HEK293 (cell line): ENCODE measurements around the gene PANK3.
"Not testable (repeated sequence)": the region's sequence is repeated elsewhere in the genome, so short reads cannot be mapped to it uniquely, and the experiment has no call there.

ENCODE experiments used
- CTCF ChIA-PET: fragments of 350-600 bp; formaldehyde crosslinking; extraction: SDS; loops from one replicate; lab custom pipeline; 2021; ENCODE audit warnings: antibody characterized with exemption; lab: Yijun Ruan, JAX
- POLR2A ChIA-PET: fragments of 300-600 bp; formaldehyde crosslinking; extraction: SDS; loops from one replicate; lab custom pipeline; 2020; ENCODE audit warnings: antibody characterized with exemption, inconsistent platforms; lab: Yijun Ruan, JAX
- H3K27ac ChIP-seq: fragments of 200-500 bp; sonication (Bioruptor generic); 2 replicates; pipeline ENCODE4 v1.5.1; 2014; ENCODE audit warnings: low read depth, low read length, control low read depth, inconsistent platforms; ENCODE audit errors: extremely low read depth
- H3K36me3 ChIP-seq, 2 experiments: fragments of 200-500 bp in 1 of 2; sonication (Bioruptor generic) in 1 of 2; 1 replicate in 1 of 2; 2 replicates in 1 of 2; pipeline ENCODE4 v1.5.1; 2014 to 2017; ENCODE audit warnings: inconsistent platforms in 2 of 2, low read length in 2 of 2; ENCODE audit not compliant: control insufficient read depth in 2 of 2, insufficient read depth in 1 of 2
- H3K4me1 ChIP-seq: fragments of 200-500 bp; sonication (Bioruptor generic); 2 replicates; pipeline ENCODE4 v1.5.1; 2014; ENCODE audit warnings: mild to moderate bottlenecking, low read length, inconsistent platforms; ENCODE audit not compliant: control insufficient read depth, insufficient read depth
- H3K4me3 ChIP-seq: 2 replicates; pipeline ENCODE4 v1.5.1; 2011; ENCODE audit warnings: low read depth, mild to moderate bottlenecking, control low read depth, low read length, moderate library complexity
- H3K9me3 ChIP-seq: fragments of 200-500 bp; sonication (Bioruptor generic); 2 replicates; pipeline ENCODE4 v1.5.1; 2014; ENCODE audit warnings: low read depth, low read length, inconsistent platforms; ENCODE audit not compliant: control insufficient read depth, insufficient read depth
- ATF2 ChIP-seq: fragments of 450-650 bp; formaldehyde crosslinking; IDR thresholded peaks from 2 replicates; pipeline ENCODE4 v1.5.1; 2016; ENCODE audit warnings: missing biosample characterization, missing genetic modification characterization, low read depth
- BCL11B ChIP-seq: fragments of 450-650 bp; formaldehyde crosslinking; IDR thresholded peaks from 2 replicates; pipeline ENCODE4 v1.5.1; 2016; ENCODE audit warnings: low read depth, missing biosample characterization, missing genetic modification characterization
- EGR2 ChIP-seq: fragments of 450-650 bp; formaldehyde crosslinking; IDR thresholded peaks from 2 replicates; pipeline ENCODE4 v1.5.1; 2016; ENCODE audit warnings: low read depth, missing biosample characterization, missing genetic modification characterization
- GFI1B ChIP-seq: fragments of 450-650 bp; formaldehyde crosslinking; IDR thresholded peaks from 2 replicates; pipeline ENCODE4 v1.5.1; 2016; ENCODE audit warnings: missing biosample characterization, missing genetic modification characterization
- GLIS2 ChIP-seq: fragments of 450-650 bp; formaldehyde crosslinking; IDR thresholded peaks from 2 replicates; pipeline ENCODE4 v1.5.1; 2016; ENCODE audit warnings: missing biosample characterization, missing genetic modification characterization
- KLF10 ChIP-seq: fragments of 450-650 bp; IDR thresholded peaks from 2 replicates; pipeline ENCODE4 v1.5.1; 2018; ENCODE audit warnings: missing biosample characterization, mild to moderate bottlenecking, missing genetic modification characterization
- PBX3 ChIP-seq: sonication (generic); formaldehyde crosslinking; IDR thresholded peaks from 2 replicates; pipeline ENCODE4 v1.8.1; 2022; ENCODE audit warnings: mild to moderate bottlenecking, moderate library complexity, missing genetic modification reagents
- ZBTB1 ChIP-seq: fragments of 450-650 bp; formaldehyde crosslinking; IDR thresholded peaks from 2 replicates; pipeline ENCODE4 v1.5.1; 2016; ENCODE audit warnings: missing biosample characterization, missing genetic modification characterization
- ZBTB10 ChIP-seq: fragments of 450-650 bp; formaldehyde crosslinking; IDR thresholded peaks from 2 replicates; pipeline ENCODE4 v1.5.1; 2016; ENCODE audit warnings: missing biosample characterization, missing genetic modification characterization
- ZFP37 ChIP-seq: fragments of 450-650 bp; formaldehyde crosslinking; IDR thresholded peaks from 2 replicates; pipeline ENCODE4 v1.5.1; 2016; ENCODE audit warnings: missing biosample characterization, missing genetic modification characterization
- ZFP69B ChIP-seq: fragments of 450-650 bp; formaldehyde crosslinking; IDR thresholded peaks from 2 replicates; pipeline ENCODE4 v1.5.1; 2016; ENCODE audit warnings: missing biosample characterization, missing genetic modification characterization
- ZNF132 ChIP-seq: fragments of 450-650 bp; formaldehyde crosslinking; IDR thresholded peaks from 2 replicates; pipeline ENCODE4 v1.5.1; 2017; ENCODE audit warnings: missing biosample characterization, missing genetic modification characterization, borderline replicate concordance
- ZNF146 ChIP-seq: fragments of 450-650 bp; formaldehyde crosslinking; IDR thresholded peaks from 2 replicates; pipeline ENCODE4 v1.5.1; 2016; ENCODE audit warnings: missing biosample characterization, missing genetic modification characterization
- ZNF155 ChIP-seq: fragments of 450-650 bp; formaldehyde crosslinking; IDR thresholded peaks from 2 replicates; pipeline ENCODE4 v1.5.1; 2016; ENCODE audit warnings: missing biosample characterization, missing genetic modification characterization
- ZNF266 ChIP-seq: fragments of 450-650 bp; formaldehyde crosslinking; IDR thresholded peaks from 2 replicates; pipeline ENCODE4 v1.5.1; 2016; ENCODE audit warnings: missing biosample characterization, missing genetic modification characterization, low read depth
- ZNF362 ChIP-seq: fragments of 450-650 bp; formaldehyde crosslinking; IDR thresholded peaks from 2 replicates; pipeline ENCODE4 v1.5.1; 2016; ENCODE audit warnings: missing biosample characterization, missing genetic modification characterization
- ZNF48 ChIP-seq: fragments of 450-650 bp; formaldehyde crosslinking; IDR thresholded peaks from 2 replicates; pipeline ENCODE4 v1.5.1; 2016; ENCODE audit warnings: missing biosample characterization, missing genetic modification characterization
- ZNF549 ChIP-seq: fragments of 450-650 bp; IDR thresholded peaks from 2 replicates; pipeline ENCODE4 v1.5.1; 2018; ENCODE audit warnings: missing biosample characterization, missing genetic modification characterization, mild to moderate bottlenecking, inconsistent platforms, moderate library complexity
- ZNF558 ChIP-seq: fragments of 450-650 bp; formaldehyde crosslinking; IDR thresholded peaks from 2 replicates; pipeline ENCODE4 v1.5.1; 2016; ENCODE audit warnings: missing biosample characterization, missing genetic modification characterization
- ZNF664 ChIP-seq: fragments of 450-650 bp; formaldehyde crosslinking; IDR thresholded peaks from 2 replicates; pipeline ENCODE4 v1.5.1; 2016; ENCODE audit warnings: missing biosample characterization, missing genetic modification characterization
- ZNF701 ChIP-seq: fragments of 450-650 bp; formaldehyde crosslinking; IDR thresholded peaks from 2 replicates; pipeline ENCODE4 v1.5.1; 2016; ENCODE audit warnings: missing biosample characterization, missing genetic modification characterization
- TF ChIP-seq, protein P1 (sequence below): fragments of 450-650 bp; formaldehyde crosslinking; IDR thresholded peaks from 2 replicates; pipeline ENCODE4 v1.5.1; 2016; ENCODE audit warnings: missing biosample characterization, missing genetic modification characterization
- TF ChIP-seq, protein P2 (sequence below): fragments of 450-650 bp; formaldehyde crosslinking; IDR thresholded peaks from 2 replicates; pipeline ENCODE4 v1.5.1; 2017; ENCODE audit warnings: missing biosample characterization, missing genetic modification characterization

The PANK3 gene

GRCh38 chr5:168573663-168574062 is 5.5 kb downstream of the PANK3 start:
- POLR2A ChIA-PET, H3K4me1 ChIP-seq, H3K4me3 ChIP-seq, H3K9me3 ChIP-seq, CTCF ChIA-PET, H3K27ac ChIP-seq: not testable (repeated sequence)
- TF ChIP-seq, protein P1, sequence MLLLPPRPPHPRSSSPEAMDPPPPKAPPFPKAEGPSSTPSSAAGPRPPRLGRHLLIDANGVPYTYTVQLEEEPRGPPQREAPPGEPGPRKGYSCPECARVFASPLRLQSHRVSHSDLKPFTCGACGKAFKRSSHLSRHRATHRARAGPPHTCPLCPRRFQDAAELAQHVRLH (tag by site-specific recombination), result peak; percentile 87
- peak; percentile 99 for TF ChIP-seq ZNF146 (tag by site-specific recombination)
- H3K36me3 ChIP-seq, result peaks cover 11 to 12% of the 10 kb centered on the region in 2 experiments; a peak in 2 of 3 replicates

DNA sequence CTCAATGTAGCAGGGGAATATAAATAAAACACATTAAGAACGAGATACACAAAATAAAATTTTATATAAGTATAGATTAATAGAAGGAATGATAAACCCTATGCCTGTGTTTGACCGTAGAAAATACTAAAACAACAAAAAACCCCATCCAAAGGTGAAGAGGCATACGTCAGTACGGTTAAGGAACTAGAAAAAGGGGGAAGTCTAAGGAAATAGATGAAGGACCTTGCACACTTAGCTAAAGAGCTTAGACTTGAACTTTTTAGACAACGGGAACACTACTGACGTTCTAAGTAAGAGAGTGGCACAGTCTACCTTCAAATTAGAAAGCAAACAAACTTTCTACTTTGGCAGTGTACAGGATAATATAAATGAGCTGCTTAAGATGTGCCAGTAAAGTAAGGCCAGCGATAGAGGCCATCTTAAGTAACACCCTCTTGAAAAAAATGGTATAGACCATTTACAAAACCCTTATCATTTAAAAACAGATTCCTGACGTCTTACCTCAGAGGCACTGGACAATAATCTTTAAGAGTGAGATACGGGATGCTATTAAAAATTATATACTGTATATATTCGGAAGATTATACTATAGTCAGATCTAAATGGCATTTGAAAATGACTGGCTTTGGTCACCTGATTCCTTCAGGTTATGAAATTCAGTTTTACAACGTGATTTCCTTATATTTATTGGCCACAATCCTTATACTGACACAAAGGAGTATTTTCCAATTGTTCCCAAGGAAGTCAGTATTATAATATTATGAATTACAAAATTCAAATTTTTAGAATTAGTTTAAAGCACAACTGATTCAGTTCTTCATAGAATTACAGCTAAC is 8.5 kb downstream of the PANK3 start:
- ChIA-PET CTCF (no interaction called here), POLR2A (no interaction called here)
- Histone ChIP-seq H3K4me1 (no peaks in the 10 kb centered on the region; the same call in 1 of the 2 replicates), H3K36me3 (peaks cover 20 to 37% of the 10 kb centered on the region in 2 experiments), H3K4me3 (no peak overlapping the region), H3K9me3 (no peaks in the 10 kb centered on the region), H3K27ac (no peak overlapping the region)
- TF ChIP-seq ZNF549 (tag by site-specific recombination) (no peak), PBX3 (no peak), ZNF558 (tag by site-specific recombination) (no peak), ZFP69B (no peak), EGR2 (no peak), ATF2 (tag by site-specific recombination) (no peak)
- TF ChIP-seq, protein P2, sequence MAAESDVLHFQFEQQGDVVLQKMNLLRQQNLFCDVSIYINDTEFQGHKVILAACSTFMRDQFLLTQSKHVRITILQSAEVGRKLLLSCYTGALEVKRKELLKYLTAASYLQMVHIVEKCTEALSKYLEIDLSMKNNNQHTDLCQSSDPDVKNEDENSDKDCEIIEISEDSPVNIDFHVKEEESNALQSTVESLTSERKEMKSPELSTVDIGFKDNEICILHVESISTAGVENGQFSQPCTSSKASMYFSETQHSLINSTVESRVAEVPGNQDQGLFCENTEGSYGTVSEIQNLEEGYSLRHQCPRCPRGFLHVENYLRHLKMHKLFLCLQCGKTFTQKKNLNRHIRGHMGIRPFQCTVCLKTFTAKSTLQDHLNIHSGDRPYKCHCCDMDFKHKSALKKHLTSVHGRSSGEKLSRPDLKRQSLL (tag by site-specific recombination), result no peak

DNA sequence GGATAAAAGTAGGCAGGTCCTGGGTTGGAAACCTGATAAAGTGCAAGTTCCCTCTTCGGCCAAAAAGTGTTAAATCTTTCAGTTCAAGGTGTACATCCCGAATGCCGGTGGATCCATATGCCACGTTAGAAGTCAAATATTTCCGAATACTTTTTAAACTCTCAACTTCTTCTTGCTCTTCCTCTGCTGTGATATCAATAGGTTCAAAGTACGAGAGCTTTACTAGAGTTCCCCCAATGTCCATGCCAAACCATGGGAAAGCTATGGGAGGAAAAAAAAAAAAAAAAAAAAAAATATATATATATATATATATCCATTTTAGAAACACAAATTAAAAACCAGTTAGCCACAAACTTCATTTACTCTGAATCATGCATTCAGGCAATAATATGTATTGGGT is 10.4 kb downstream of the PANK3 start:
- ChIA-PET CTCF (no interaction called here), POLR2A (interaction anchor here (0.6 kb wide), 1 partner anchor 1425 kb away, joined by 4 read pairs; no protein-coding TSS in a partner anchor)
- TF ChIP-seq GLIS2 (tag by site-specific recombination) (no peak), ZNF132 (tag by site-specific recombination) (no peak), ZNF266 (no peak), ZFP37 (tag by site-specific recombination) (no peak), ZNF155 (tag by site-specific recombination) (no peak), KLF10 (no peak), ZNF362 (no peak), ZNF48 (no peak), BCL11B (no peak), ZNF701 (no peak), ZBTB10 (tag by site-specific recombination) (no peak), ZBTB1 (tag by site-specific recombination) (no peak), ZNF664 (no peak), GFI1B (tag by site-specific recombination) (no peak)
- Histone ChIP-seq H3K4me1 (no peaks in the 10 kb centered on the region), H3K27ac (no peak overlapping the region), H3K36me3 (peaks cover 34 to 41% of the 10 kb centered on the region in 2 experiments), H3K9me3 (no peaks in the 10 kb centered on the region), H3K4me3 (no peak overlapping the region)
